GM21786 (cell line): ENCODE results near the gene DDR1.
"Not testable (repeated sequence)": the region's sequence is repeated elsewhere in the genome, so short reads cannot be mapped to it uniquely, and the experiment has no call there.

Experiments
- ATAC-seq: cut with Tn5 transposase; IDR thresholded peaks from one replicate; pipeline ENCODE4 v1.9.1; 2021; ENCODE audit not compliant: unreplicated experiment

Gene DDR1

GRCh38 chr6:30914854-30915590 lies 30.7 kb downstream of the DDR1 start:
- no peak for ATAC-seq

- no peak for ATAC-seq
Measured at GRCh38 chr6:30915591-30915946, 31.2 kb downstream of the DDR1 start.

- no peak for ATAC-seq
Measured at GRCh38 chr6:30917041-30917440, 32.7 kb downstream of the DDR1 start.

GRCh38 chr6:30917487-30917886 lies 33.2 kb downstream of the DDR1 start:
- no peak for ATAC-seq

- ATAC-seq: no peak
Measured at GRCh38 chr6:30918670-30919069, 34.4 kb downstream of the DDR1 start.

GRCh38 chr6:30922447-30922852 lies 38.1 kb downstream of the DDR1 start:
- ATAC-seq: no peak

GRCh38 chr6:30924040-30924627 lies 39.8 kb downstream of the DDR1 start:
- not testable (repeated sequence) for ATAC-seq

GRCh38 chr6:30926644-30927043 lies 42.3 kb downstream of the DDR1 start:
- no peak for ATAC-seq

- ATAC-seq: not testable (repeated sequence)
Measured at GRCh38 chr6:30927080-30927479, 42.8 kb downstream of the DDR1 start.

GRCh38 chr6:30928677-30929076 lies 44.4 kb downstream of the DDR1 start:
- no peak for ATAC-seq

GRCh38 chr6:30930506-30930905 lies 46.2 kb downstream of the DDR1 start:
- ATAC-seq: no peak

GRCh38 chr6:30931272-30931671 lies 47.0 kb downstream of the DDR1 start:
- no peak for ATAC-seq

- ATAC-seq: no peak
Measured at GRCh38 chr6:30931969-30932645, 47.8 kb downstream of the DDR1 start, which contains the start of gene SFTA2. TSS of gene SFTA2 (minus strand) at chr6:30932170. CDS start at chr6:30932096, 74 bp downstream.

GRCh38 chr6:30932665-30933365 lies 48.5 kb downstream of the DDR1 start:
- ATAC-seq: no peak

- no peak for ATAC-seq
Measured at GRCh38 chr6:30935018-30935417, 50.7 kb downstream of the DDR1 start.

- no peak for ATAC-seq
Measured at GRCh38 chr6:30937265-30937664, 52.9 kb downstream of the DDR1 start.

- no peak for ATAC-seq
Measured at GRCh38 chr6:30938730-30939129, 54.4 kb downstream of the DDR1 start.

GRCh38 chr6:30939473-30939872 lies 55.2 kb downstream of the DDR1 start:
- no peak for ATAC-seq

- ATAC-seq: no peak
Measured at GRCh38 chr6:30940361-30940986, 56.2 kb downstream of the DDR1 start, which contains the start of gene MUCL3. TSS of gene MUCL3 (plus strand) at chr6:30940973. CDS start at chr6:30941000, 27 bp downstream.

- no peak for ATAC-seq
Measured at GRCh38 chr6:30942338-30943060, 58.2 kb downstream of the DDR1 start.
